Astrocyte (in vitro differentiated cells and primary cell): ENCODE results near the gene SLC9B1. TPM values are rescaled to one million over a fixed set of nuclear protein-coding genes. Genes with fewer than 3 reads are reported as not detected.
"Not testable (repeated sequence)": the region's sequence is repeated elsewhere in the genome, so short reads cannot be mapped to it uniquely, and the experiment has no call there.

Source experiments
- DNase-seq: peaks from one replicate; pipeline ENCODE4 v3.0.0-alpha.2; 2010; ENCODE audit warnings: low read depth
- FAIRE-seq: peaks from 2 replicates; lab custom pipeline; 2011; peaks lifted over from hg19 to GRCh38; lab: Jason Lieb, UNC
- H2AFZ ChIP-seq: 2 replicates; pipeline ENCODE4 v1.6.0; 2012; ENCODE audit warnings: low read depth, low read length, inconsistent platforms
- H3K27ac ChIP-seq: 2 replicates; pipeline ENCODE4 v1.5.1; 2011; ENCODE audit warnings: low read depth, low read length, inconsistent platforms
- H3K27me3 ChIP-seq: 2 replicates; pipeline ENCODE4 v1.6.0; 2011; ENCODE audit warnings: low read length, inconsistent platforms; ENCODE audit not compliant: insufficient read depth
- H3K36me3 ChIP-seq: 2 replicates; pipeline ENCODE4 v1.5.1; 2011; ENCODE audit warnings: low read length, inconsistent platforms; ENCODE audit not compliant: insufficient read depth
- H3K4me1 ChIP-seq: 2 replicates; pipeline ENCODE4 v1.5.1; 2011; ENCODE audit warnings: low read length, inconsistent platforms; ENCODE audit not compliant: insufficient read depth
- H3K4me2 ChIP-seq: 2 replicates; pipeline ENCODE4 v1.6.0; 2012; ENCODE audit warnings: low read length, inconsistent platforms
- H3K4me3 ChIP-seq: 2 replicates; pipeline ENCODE4 v1.5.1; 2011; ENCODE audit warnings: low read depth, mild to moderate bottlenecking, low read length, inconsistent platforms; ENCODE audit not compliant: insufficient read depth
- H3K79me2 ChIP-seq: 2 replicates; pipeline ENCODE4 v1.6.0; 2012; ENCODE audit warnings: mild to moderate bottlenecking, low read length, inconsistent platforms; ENCODE audit not compliant: insufficient read depth
- H3K9ac ChIP-seq: 2 replicates; pipeline ENCODE4 v1.6.0; 2012; ENCODE audit warnings: mild to moderate bottlenecking, low read length, inconsistent platforms
- H3K9me3 ChIP-seq: 2 replicates; pipeline ENCODE4 v1.5.1; 2012; ENCODE audit warnings: low read depth, mild to moderate bottlenecking, low read length, inconsistent platforms; ENCODE audit not compliant: insufficient read depth
- H4K20me1 ChIP-seq: 2 replicates; pipeline ENCODE4 v1.6.0; 2012; ENCODE audit warnings: low read length, inconsistent platforms; ENCODE audit not compliant: insufficient read depth
- H3K27ac Mint-ChIP-seq: one replicate; pipeline ENCODE4 v1.8.0; 2021; ENCODE audit warnings: mild to moderate bottlenecking, mixed read lengths; ENCODE audit not compliant: unreplicated experiment
- H3K27me3 Mint-ChIP-seq: one replicate; pipeline ENCODE4 v1.8.0; 2021; ENCODE audit warnings: low read depth, mixed read lengths; ENCODE audit not compliant: unreplicated experiment
- H3K36me3 Mint-ChIP-seq: one replicate; pipeline ENCODE4 v1.8.0; 2021; ENCODE audit warnings: low read depth, mixed read lengths; ENCODE audit not compliant: unreplicated experiment
- H3K4me1 Mint-ChIP-seq: one replicate; pipeline ENCODE4 v1.8.0; 2021; ENCODE audit warnings: low read depth, mixed read lengths; ENCODE audit not compliant: unreplicated experiment
- H3K4me3 Mint-ChIP-seq: one replicate; pipeline ENCODE4 v1.8.0; 2021; ENCODE audit warnings: mild to moderate bottlenecking, moderate library complexity, mixed read lengths; ENCODE audit not compliant: unreplicated experiment
- H3K9me3 Mint-ChIP-seq: one replicate; pipeline ENCODE4 v1.8.0; 2021; ENCODE audit warnings: mild to moderate bottlenecking, mixed read lengths; ENCODE audit not compliant: unreplicated experiment
- EZH2 ChIP-seq: IDR thresholded peaks from 2 replicates; pipeline ENCODE4 v1.6.1; 2012; ENCODE audit warnings: mild to moderate bottlenecking, low read length, inconsistent platforms; ENCODE audit not compliant: insufficient read depth
- total RNA-seq: library from RNA; stranded (reverse); gene quantifications from 2 replicates; pipeline ENCODE4 v1.2.1, GENCODE V29; 2021
- TF ChIP-seq, protein P1 (sequence below): IDR thresholded peaks from 2 replicates; pipeline ENCODE4 v1.5.1; 2011; ENCODE audit warnings: low read depth, mild to moderate bottlenecking, inconsistent platforms, low read length, moderate library complexity; ENCODE audit not compliant: insufficient read depth

Gene SLC9B1
- total RNA-seq, 1 donor from 2014 or later = 0.16 TPM

DNA sequence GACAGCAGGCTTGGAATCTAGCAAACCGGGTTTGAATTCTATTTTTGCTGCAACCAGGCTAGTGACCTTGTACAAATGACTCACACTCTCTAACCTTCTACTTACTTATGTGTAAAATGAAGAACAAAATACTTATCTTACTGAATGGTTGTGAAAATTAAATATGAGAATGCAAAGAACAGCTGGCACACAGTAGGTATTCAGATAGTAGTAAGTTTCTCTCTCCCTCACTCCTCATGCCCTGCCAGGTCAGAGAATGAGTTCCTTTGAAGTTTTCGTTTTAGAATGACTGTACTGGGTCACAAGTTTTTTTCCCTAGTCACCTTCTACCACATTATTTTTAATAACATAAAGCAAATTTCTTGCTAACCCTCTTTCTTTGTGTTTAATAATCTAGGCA, 117.7 kb downstream of the SLC9B1 start:
- H4K20me1 ChIP-seq = no peaks in the 10 kb centered on the region
- peaks cover 6% of the 10 kb centered on the region for H3K4me1 Mint-ChIP-seq

DNA sequence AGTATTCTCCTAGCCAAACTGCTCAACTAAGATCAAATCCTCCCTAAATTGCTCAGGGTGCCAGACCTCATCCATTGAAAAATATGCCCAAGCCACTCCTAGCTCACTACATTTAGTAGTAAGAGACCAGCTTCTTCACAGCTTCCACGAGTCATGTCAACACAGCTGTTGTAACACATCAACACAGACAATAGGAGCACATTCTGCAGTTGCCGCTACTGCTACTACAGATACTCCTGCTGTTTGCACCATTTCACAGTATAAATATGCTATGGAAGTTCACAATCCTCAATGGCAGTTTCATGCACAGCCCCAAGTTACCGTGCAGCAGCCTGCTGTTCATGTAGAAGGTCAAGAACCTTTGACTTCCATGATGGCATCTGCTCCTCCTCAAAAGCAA, 121.9 kb downstream of the SLC9B1 start:
- not testable (repeated sequence) for H3K4me3 Mint-ChIP-seq, H3K4me1 ChIP-seq, H3K27ac ChIP-seq, H3K27me3 Mint-ChIP-seq, H3K36me3 Mint-ChIP-seq, H3K9me3 ChIP-seq, H2AFZ ChIP-seq, H4K20me1 ChIP-seq, H3K4me1 Mint-ChIP-seq, H3K36me3 ChIP-seq, H3K9me3 Mint-ChIP-seq, FAIRE-seq, H3K79me2 ChIP-seq, H3K9ac ChIP-seq, H3K4me2 ChIP-seq, H3K4me3 ChIP-seq, DNase-seq, H3K27ac Mint-ChIP-seq, H3K27me3 ChIP-seq

More for the DNA sequence above, 117.7 kb downstream of the SLC9B1 start:
- H3K4me1 ChIP-seq = no peaks in the 10 kb centered on the region
- H3K27ac ChIP-seq = no peak overlapping the region
- TF ChIP-seq EZH2 = no peak
- TF ChIP-seq, protein P1, sequence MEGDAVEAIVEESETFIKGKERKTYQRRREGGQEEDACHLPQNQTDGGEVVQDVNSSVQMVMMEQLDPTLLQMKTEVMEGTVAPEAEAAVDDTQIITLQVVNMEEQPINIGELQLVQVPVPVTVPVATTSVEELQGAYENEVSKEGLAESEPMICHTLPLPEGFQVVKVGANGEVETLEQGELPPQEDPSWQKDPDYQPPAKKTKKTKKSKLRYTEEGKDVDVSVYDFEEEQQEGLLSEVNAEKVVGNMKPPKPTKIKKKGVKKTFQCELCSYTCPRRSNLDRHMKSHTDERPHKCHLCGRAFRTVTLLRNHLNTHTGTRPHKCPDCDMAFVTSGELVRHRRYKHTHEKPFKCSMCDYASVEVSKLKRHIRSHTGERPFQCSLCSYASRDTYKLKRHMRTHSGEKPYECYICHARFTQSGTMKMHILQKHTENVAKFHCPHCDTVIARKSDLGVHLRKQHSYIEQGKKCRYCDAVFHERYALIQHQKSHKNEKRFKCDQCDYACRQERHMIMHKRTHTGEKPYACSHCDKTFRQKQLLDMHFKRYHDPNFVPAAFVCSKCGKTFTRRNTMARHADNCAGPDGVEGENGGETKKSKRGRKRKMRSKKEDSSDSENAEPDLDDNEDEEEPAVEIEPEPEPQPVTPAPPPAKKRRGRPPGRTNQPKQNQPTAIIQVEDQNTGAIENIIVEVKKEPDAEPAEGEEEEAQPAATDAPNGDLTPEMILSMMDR = no peak
- no peaks in the 10 kb centered on the region for H3K36me3 Mint-ChIP-seq
- H3K4me3 Mint-ChIP-seq = no peak overlapping the region
- no peak overlapping the region for H3K4me2 ChIP-seq
- H3K27me3 ChIP-seq = no peaks in the 10 kb centered on the region
- FAIRE-seq (no peak), DNase-seq (no peak)
- H2AFZ ChIP-seq = no peak overlapping the region
- H3K27ac Mint-ChIP-seq = no peak overlapping the region
- no peaks in the 10 kb centered on the region for H3K9me3 ChIP-seq
- no peaks in the 10 kb centered on the region for H3K27me3 Mint-ChIP-seq
- H3K36me3 ChIP-seq = no peaks in the 10 kb centered on the region
- no peak overlapping the region for H3K9ac ChIP-seq
- no peak overlapping the region for H3K4me3 ChIP-seq
- no peaks in the 10 kb centered on the region for H3K9me3 Mint-ChIP-seq
- no peaks in the 10 kb centered on the region for H3K79me2 ChIP-seq

DNA sequence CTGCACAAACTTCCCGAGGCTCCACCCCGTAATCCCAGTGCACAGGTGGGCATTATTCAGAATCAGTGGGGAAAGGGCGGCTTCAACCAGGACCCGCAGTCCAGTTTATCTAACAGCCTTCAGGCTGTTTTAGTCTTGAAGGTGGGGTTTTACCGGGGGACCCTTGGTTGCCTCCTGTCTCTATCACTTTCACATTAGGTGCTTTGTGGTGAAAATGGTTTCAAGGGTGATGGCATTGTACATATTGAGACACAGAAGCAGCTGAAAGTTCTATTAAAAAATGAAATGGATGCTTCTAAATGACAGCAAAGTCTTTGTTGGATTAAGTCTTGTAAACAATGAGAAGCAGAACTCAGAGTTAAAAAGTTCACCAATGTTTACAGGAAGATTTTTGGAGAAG, 123.0 kb downstream of the SLC9B1 start:
- H3K27me3 ChIP-seq, H3K4me2 ChIP-seq, H3K79me2 ChIP-seq, H3K4me1 Mint-ChIP-seq, H3K9me3 ChIP-seq, H3K4me1 ChIP-seq, H3K4me3 ChIP-seq, H3K9ac ChIP-seq, H3K4me3 Mint-ChIP-seq, H3K36me3 ChIP-seq, H3K27ac Mint-ChIP-seq, DNase-seq, H3K27me3 Mint-ChIP-seq, H3K27ac ChIP-seq, H3K9me3 Mint-ChIP-seq, H2AFZ ChIP-seq, H4K20me1 ChIP-seq, H3K36me3 Mint-ChIP-seq, FAIRE-seq: not testable (repeated sequence)

DNA sequence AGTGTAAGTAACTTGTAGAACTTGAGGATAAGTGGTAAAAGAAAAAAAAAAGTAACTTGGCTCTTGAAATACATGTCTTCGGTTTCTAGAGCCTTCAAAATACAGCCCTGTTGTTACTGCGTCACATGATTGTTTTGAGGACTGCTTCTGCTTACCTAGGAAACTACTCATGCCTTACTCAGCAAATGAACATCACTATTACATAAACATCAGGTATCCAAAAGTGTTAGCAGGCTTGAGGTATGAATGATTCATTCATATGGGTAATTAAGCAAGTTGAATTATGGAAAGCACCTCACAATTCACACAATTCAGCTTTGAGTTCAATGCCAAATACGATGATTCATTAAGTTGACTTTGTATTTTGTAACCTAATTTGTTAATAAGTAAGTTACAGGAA, 129.6 kb downstream of the SLC9B1 start:
- H3K27me3 ChIP-seq, H2AFZ ChIP-seq, H3K4me1 Mint-ChIP-seq, H3K9ac ChIP-seq, H3K79me2 ChIP-seq, H3K27ac ChIP-seq, H4K20me1 ChIP-seq, H3K9me3 Mint-ChIP-seq, H3K27me3 Mint-ChIP-seq, H3K4me2 ChIP-seq, H3K4me1 ChIP-seq, H3K27ac Mint-ChIP-seq, H3K4me3 ChIP-seq, H3K4me3 Mint-ChIP-seq, H3K36me3 ChIP-seq, FAIRE-seq, H3K36me3 Mint-ChIP-seq, H3K9me3 ChIP-seq: not testable (repeated sequence)
- DNase-seq = peak; percentile 51

DNA sequence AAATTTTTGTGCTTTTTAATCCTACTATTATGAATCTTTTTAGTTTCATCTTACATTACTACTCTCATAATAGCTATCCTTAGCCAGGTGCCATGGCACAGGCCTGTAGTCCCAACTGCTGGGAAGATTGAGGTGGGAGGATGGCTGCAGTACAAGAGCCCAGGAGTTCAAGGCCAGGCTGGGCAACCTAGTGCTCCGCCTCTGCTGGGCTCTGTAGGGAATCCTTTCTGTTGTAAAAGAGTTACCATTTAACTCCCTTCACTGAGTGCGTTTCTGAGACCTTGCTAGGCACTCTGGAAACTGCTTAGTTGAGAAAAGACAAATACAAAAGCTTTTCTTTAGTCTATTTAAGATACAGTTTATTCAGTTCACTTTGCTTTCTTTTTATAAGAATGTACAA, 130.9 kb downstream of the SLC9B1 start:
- H3K9me3 ChIP-seq, H3K4me1 ChIP-seq, H3K4me2 ChIP-seq, FAIRE-seq, H3K4me3 Mint-ChIP-seq, DNase-seq, H3K27me3 ChIP-seq, H3K9ac ChIP-seq, H3K79me2 ChIP-seq, H3K4me3 ChIP-seq, H3K27ac ChIP-seq, H3K4me1 Mint-ChIP-seq, H3K9me3 Mint-ChIP-seq, H3K27ac Mint-ChIP-seq, H3K36me3 ChIP-seq, H3K36me3 Mint-ChIP-seq, H3K27me3 Mint-ChIP-seq, H4K20me1 ChIP-seq, H2AFZ ChIP-seq: not testable (repeated sequence)
